Smooth muscle cell (in vitro differentiated cells): ENCODE measurements around the gene CDC14B. TPM values are rescaled to one million over a fixed set of nuclear protein-coding genes. Genes with fewer than 3 reads are reported as not detected.
"Not testable (repeated sequence)": the region's sequence is repeated elsewhere in the genome, so short reads cannot be mapped to it uniquely, and the experiment has no call there.

Source experiments
- DNase-seq: peaks from one replicate; lab custom pipeline; 2025; ENCODE audit not compliant: unreplicated experiment; lab: John Stamatoyannopoulos, UW
- H2AFZ ChIP-seq: fragments of 200-600 bp; sonication (generic); 2 replicates; pipeline ENCODE4 v1.6.0; 2016; ENCODE audit warnings: antibody characterized with exemption, low read depth, mild to moderate bottlenecking
- H3F3A ChIP-seq: fragments of 200-600 bp; sonication (generic); 2 replicates; pipeline ENCODE4 v1.6.0; 2017; ENCODE audit warnings: antibody characterized with exemption, low read depth
- H3K27ac ChIP-seq: fragments of 200-600 bp; sonication (generic); 2 replicates; pipeline ENCODE4 v1.5.1; 2016; ENCODE audit warnings: low read depth, mild to moderate bottlenecking
- H3K27me3 ChIP-seq: fragments of 200-600 bp; sonication (generic); 2 replicates; pipeline ENCODE4 v1.6.1; 2016; ENCODE audit warnings: low read depth, mild to moderate bottlenecking
- H3K36me3 ChIP-seq: fragments of 200-600 bp; sonication (generic); 2 replicates; pipeline ENCODE4 v1.5.1; 2016; ENCODE audit warnings: low read depth
- H3K4me1 ChIP-seq: fragments of 200-600 bp; sonication (generic); 2 replicates; pipeline ENCODE4 v1.5.1; 2016; ENCODE audit warnings: low read depth
- H3K4me2 ChIP-seq: fragments of 200-600 bp; sonication (generic); 2 replicates; pipeline ENCODE4 v1.6.0; 2016; ENCODE audit warnings: mild to moderate bottlenecking
- H3K4me3 ChIP-seq: fragments of 200-600 bp; sonication (generic); 2 replicates; pipeline ENCODE4 v1.5.1; 2016; ENCODE audit warnings: mild to moderate bottlenecking
- H3K79me2 ChIP-seq: fragments of 200-600 bp; sonication (generic); 2 replicates; pipeline ENCODE4 v1.6.0; 2016; ENCODE audit warnings: low read depth, mild to moderate bottlenecking
- H3K9ac ChIP-seq: fragments of 200-600 bp; sonication (generic); 2 replicates; pipeline ENCODE4 v1.6.0; 2016; ENCODE audit warnings: low read depth
- H3K9me3 ChIP-seq: fragments of 200-600 bp; sonication (generic); replicated peaks from 2 replicates; pipeline ENCODE4 v1.5.1; 2016; ENCODE audit warnings: low read depth
- H4K20me1 ChIP-seq: fragments of 200-600 bp; sonication (generic); 2 replicates; pipeline ENCODE4 v1.6.0; 2016; ENCODE audit warnings: low read depth
- WGBS: methylation state at CpG from one replicate; pipeline ENCODE4 v1.1.7; 2016; ENCODE audit warnings: low lambda C conversion rate; 5-methylcytosine and 5-hydroxymethylcytosine counted together
- polyA plus RNA-seq: library from polyadenylated mRNA; unstranded; fragments of >200 nt; fragmentation: Nextera tagmentation; extraction: Ambion mirVana; gene quantifications from 2 replicates; pipeline ENCODE4 v1.2.1, GENCODE V29; 2016
- total RNA-seq: library from RNA; depleted of rRNA; stranded (reverse); fragments of >200 nt; gene quantifications from 2 replicates; pipeline ENCODE4 v1.2.3, GENCODE V29; 2014
- TF ChIP-seq, protein P1 (sequence below): fragments of 200-600 bp; sonication (generic); IDR thresholded peaks from 2 replicates; pipeline ENCODE4 v1.5.1; 2017; ENCODE audit warnings: borderline replicate concordance, mild to moderate bottlenecking, antibody characterized with exemption; ENCODE audit not compliant: insufficient read depth, poor library complexity, severe bottlenecking

CDC14B gene
- total and polyA plus RNA-seq, 2 experiments from 2014 or later = 5.7 to 16.0 TPM

DNA sequence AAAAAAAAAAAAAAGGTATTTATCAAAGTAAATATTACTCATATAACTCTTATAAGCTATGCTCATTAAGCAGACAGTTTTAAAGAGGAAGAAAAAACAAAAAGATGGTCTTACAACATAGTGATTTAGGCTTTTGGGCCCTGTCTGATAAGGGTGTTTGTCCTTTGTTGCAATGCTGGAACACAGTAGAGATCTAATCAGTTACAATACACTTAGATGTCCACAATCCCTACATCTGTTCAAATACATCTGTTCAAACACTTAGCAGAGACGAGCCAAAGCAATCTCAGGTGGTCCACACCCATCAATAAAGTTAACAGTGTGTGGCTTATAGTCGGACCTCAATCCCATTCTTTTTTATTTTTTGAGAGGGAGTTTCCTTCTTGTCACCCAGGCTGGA, 24.5 kb upstream of the CDC14B start:
- Histone ChIP-seq H3K36me3 (no peaks in the 10 kb centered on the region), H3K9ac (no peak overlapping the region), H3K4me2 (no peak overlapping the region), H3F3A (no peaks in the 10 kb centered on the region), H2AFZ (no peak overlapping the region), H3K27ac (no peak overlapping the region), H4K20me1 (no peaks in the 10 kb centered on the region), H3K4me1 (no peaks in the 10 kb centered on the region), H3K9me3 (no peaks in the 10 kb centered on the region), H3K4me3 (no peak overlapping the region), H3K79me2 (no peaks in the 10 kb centered on the region), H3K27me3 (no peaks in the 10 kb centered on the region)
- TF ChIP-seq, protein P1, sequence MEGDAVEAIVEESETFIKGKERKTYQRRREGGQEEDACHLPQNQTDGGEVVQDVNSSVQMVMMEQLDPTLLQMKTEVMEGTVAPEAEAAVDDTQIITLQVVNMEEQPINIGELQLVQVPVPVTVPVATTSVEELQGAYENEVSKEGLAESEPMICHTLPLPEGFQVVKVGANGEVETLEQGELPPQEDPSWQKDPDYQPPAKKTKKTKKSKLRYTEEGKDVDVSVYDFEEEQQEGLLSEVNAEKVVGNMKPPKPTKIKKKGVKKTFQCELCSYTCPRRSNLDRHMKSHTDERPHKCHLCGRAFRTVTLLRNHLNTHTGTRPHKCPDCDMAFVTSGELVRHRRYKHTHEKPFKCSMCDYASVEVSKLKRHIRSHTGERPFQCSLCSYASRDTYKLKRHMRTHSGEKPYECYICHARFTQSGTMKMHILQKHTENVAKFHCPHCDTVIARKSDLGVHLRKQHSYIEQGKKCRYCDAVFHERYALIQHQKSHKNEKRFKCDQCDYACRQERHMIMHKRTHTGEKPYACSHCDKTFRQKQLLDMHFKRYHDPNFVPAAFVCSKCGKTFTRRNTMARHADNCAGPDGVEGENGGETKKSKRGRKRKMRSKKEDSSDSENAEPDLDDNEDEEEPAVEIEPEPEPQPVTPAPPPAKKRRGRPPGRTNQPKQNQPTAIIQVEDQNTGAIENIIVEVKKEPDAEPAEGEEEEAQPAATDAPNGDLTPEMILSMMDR = no peak
- no peak for DNase-seq
- 91% methylated on average over 2 of the region's 2 CpGs for WGBS

DNA sequence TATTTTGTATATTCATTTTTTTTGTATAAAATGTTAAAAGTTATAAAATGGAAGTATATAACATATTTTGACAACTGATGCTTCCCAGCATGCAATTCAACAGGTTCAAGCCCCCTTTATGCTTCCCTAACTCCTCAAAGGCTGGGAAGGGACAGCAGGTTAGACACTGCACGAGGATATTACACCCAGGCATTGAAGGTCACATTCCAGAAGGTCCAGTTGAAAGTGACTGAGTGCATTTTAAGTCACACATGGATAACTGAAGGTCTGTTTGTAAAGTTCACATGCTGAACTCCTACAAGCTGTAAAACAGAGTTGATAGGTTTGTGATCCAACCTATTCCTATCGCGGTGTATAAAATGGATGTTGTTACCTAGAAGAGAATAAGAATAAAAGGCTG, 21.9 kb upstream of the CDC14B start:
- Histone ChIP-seq H2AFZ (no peak overlapping the region), H4K20me1 (no peaks in the 10 kb centered on the region), H3K27me3 (no peaks in the 10 kb centered on the region), H3K27ac (no peak overlapping the region), H3K36me3 (no peaks in the 10 kb centered on the region), H3K9me3 (no peaks in the 10 kb centered on the region), H3K4me1 (no peaks in the 10 kb centered on the region), H3K4me2 (no peak overlapping the region), H3K4me3 (no peak overlapping the region), H3K9ac (no peak overlapping the region), H3K79me2 (no peaks in the 10 kb centered on the region), H3F3A (no peaks in the 10 kb centered on the region)
- TF ChIP-seq, protein P1 = no peak
- 95% methylated on average over 3 of the region's 3 CpGs for WGBS
- DNase-seq = no peak

DNA sequence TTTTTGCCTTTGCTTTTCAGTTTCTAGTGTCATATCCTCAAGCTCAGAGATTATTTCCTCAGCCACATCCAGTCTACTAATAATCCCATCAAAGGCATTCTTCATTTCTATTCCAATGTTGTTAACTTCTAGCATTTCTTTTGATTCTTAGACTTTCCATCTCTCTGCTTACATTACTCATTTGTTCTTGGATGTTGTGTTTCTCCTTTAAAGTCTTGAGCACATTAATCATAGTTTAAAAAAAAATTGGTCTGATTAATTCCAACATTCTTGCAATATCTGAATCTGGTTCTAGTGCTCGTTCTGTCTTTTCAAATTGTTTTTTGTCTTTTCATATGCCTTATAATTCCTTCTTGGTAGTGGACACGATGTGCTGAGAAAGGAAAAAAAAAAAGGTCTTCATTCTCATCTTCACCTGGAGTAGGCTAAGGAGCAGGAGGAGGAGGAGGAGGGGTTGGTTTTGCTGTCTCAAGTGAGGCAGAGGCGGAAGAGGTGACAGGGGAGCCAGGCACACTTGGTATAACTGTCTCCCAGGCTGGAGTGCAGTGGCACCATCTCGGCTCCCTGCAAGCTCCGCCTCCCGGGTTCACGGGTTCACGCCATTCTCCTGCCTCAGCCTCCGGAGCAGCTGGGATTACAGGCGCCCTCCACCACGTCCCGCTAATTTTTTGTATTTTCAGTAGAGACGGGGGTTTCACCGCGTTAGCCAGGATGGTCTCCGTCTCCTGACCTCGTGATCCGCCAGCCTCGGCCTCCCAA, 19.1 kb upstream of the CDC14B start:
- TF ChIP-seq, protein P1 = no peak
- no peaks in the 10 kb centered on the region for H3F3A ChIP-seq
- no peak overlapping the region for H3K27ac ChIP-seq
- no peak overlapping the region for H2AFZ ChIP-seq
- no peaks in the 10 kb centered on the region for H3K36me3 ChIP-seq
- WGBS = 90% methylated on average over 19 of the region's 19 CpGs
- H4K20me1 ChIP-seq = no peaks in the 10 kb centered on the region
- H3K9me3 ChIP-seq = no peaks in the 10 kb centered on the region
- no peak for DNase-seq
- no peaks in the 10 kb centered on the region for H3K79me2 ChIP-seq
- no peaks in the 10 kb centered on the region for H3K27me3 ChIP-seq
- H3K4me1 ChIP-seq = no peaks in the 10 kb centered on the region
- H3K9ac ChIP-seq = no peak overlapping the region
- H3K4me3 ChIP-seq = no peak overlapping the region
- no peak overlapping the region for H3K4me2 ChIP-seq

DNA sequence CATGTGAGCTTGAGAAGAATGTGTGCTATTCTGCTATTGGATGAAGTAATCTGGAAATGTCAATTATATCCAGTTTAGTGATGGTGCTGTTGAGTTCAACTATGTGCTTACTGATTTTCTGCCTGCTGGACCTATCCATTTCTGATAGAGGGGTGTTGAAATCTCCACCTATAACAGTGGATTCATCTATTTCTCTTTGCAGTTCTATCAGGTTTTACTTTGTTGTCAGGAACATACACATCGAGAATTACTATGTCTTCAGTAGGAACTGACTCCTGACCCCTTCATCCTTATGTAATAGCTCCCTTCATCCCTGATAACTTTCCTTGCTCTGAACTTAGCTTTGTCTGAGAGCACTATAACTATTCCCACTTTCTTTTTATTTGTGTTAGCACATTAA, 16.7 kb upstream of the CDC14B start:
- H3K27ac ChIP-seq = no peak overlapping the region
- H3K9me3 ChIP-seq = no peaks in the 10 kb centered on the region
- no peaks in the 10 kb centered on the region for H3K79me2 ChIP-seq
- TF ChIP-seq, protein P1 = no peak
- H3K36me3 ChIP-seq = no peaks in the 10 kb centered on the region
- DNase-seq = no peak
- H3K4me2 ChIP-seq = no peak overlapping the region
- H3F3A ChIP-seq = no peaks in the 10 kb centered on the region
- no peaks in the 10 kb centered on the region for H3K27me3 ChIP-seq
- H3K9ac ChIP-seq = no peak overlapping the region
- H3K4me3 ChIP-seq = no peak overlapping the region
- WGBS = 100% methylated on average over 1 of the region's 1 CpG
- no peak overlapping the region for H2AFZ ChIP-seq
- no peaks in the 10 kb centered on the region for H3K4me1 ChIP-seq
- H4K20me1 ChIP-seq = no peaks in the 10 kb centered on the region

DNA sequence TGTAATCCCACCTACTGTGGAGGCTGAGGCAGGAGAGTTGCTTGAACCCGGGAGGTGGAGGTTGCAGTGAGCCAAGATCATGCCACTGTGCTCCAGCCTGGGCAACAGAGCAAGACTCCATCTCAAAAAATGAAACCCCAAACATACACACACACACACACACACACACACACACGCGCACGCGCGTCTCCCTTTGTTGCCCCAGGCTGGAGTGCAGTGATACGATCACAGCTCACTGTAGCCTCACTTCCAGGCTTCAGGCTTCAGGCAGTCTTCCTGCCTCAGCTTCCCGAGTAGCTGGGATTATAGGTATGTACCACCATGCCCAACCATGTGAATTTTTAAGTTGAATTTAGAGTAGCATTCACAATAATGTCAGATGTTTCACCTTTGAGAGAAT, 13.9 kb upstream of the CDC14B start:
- not testable (repeated sequence) for H3K9me3 ChIP-seq, H3K27ac ChIP-seq, H4K20me1 ChIP-seq, H2AFZ ChIP-seq, H3F3A ChIP-seq, H3K27me3 ChIP-seq, DNase-seq, H3K9ac ChIP-seq, H3K4me2 ChIP-seq, H3K4me3 ChIP-seq, H3K36me3 ChIP-seq, H3K79me2 ChIP-seq, H3K4me1 ChIP-seq
- 86% methylated on average over 8 of the region's 8 CpGs for WGBS
